ENCODE measurements around the gene EPB42. TPM values are rescaled to one million over a fixed set of nuclear protein-coding genes. Genes with fewer than 3 reads are reported as not detected.

EPB42 gene
- total RNA-seq, 1 experiment from 2014 or later: not detected

DNA sequence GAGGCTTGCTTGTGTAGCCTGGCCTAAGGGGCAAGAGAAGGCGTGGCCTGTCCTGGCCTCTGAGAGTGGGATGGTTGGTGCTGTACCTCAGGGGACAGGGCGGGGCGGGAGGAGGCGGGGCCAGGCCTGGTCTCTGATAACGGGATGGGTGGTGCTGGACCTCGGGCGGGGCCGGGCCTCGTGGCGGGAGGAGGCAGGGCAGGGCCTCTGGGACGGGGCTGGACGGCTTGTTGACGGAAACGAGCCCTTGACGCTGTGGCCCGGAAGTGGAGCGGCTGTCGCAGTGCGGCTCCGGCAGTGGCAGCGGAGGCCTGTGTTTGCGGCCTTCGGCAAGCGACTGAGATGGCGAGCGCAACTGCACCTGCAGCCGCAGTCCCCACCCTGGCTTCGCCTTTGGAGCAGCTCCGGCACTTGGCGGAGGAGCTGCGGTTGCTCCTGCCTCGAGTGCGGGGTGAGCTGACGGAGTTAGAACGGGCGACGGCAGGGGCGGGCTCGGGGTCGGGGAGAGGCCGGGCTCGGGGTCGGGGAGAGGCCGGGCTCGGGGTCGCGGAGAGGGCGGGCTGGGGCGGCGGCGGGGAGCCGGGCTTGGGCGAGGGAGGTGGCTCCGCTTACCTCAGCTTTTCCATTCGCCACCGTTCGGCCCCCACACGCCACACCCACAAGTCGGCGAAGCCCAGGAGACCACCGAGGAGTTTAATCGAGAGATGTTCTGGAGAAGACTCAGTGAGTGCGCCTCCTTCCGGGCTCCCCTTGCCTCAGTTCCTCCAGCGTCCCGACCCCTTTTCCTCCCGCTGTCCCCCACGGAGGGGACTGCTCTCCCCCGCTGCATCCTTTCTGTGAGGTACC is 35.4 kb downstream of the EPB42 start, which contains the start of gene CCNDBP1:
CCNDBP1 (plus strand) TSS at position 247 of the 846 bp plus-strand sequence; CDS start at position 343, 96 bp downstream.
- ATAC-seq (peak; percentile 93), DNase-seq (peak; percentile 91)
- Histone ChIP-seq H3K4me1 (ENCODE audit: insufficient read depth, low read length) (peaks cover 24% of the 10 kb centered on the region), H3K4me3 (ENCODE audit: low read length) (peak within 1 kb of the TSS; percentile 92), H3K27me3 (ENCODE audit: low read length) (no peaks in the 10 kb centered on the region), H3K27ac (ENCODE audit: low read length) (peak within 1 kb of the TSS; percentile 41), H3K4me2 (ENCODE audit: low read length) (peak within 1 kb of the TSS; percentile 96), H3K9me2 (replicated peaks; ENCODE audit: low read length) (no peaks in the 10 kb centered on the region), H3K79me2 (ENCODE audit: low read length) (peaks cover 6% of the 10 kb centered on the region; the same call in 1 of the 2 replicates), H2AFZ (ENCODE audit: low read length) (peak within 1 kb of the TSS; percentile 85), H3K36me3 (ENCODE audit: low read depth, low read length) (no peaks in the 10 kb centered on the region; the same call in 1 of the 2 replicates), H3K9me3 (ENCODE audit: low read length) (no peaks in the 10 kb centered on the region), H3K9ac (ENCODE audit: low read length) (peak within 1 kb of the TSS; percentile 62), H4K20me1 (ENCODE audit: low read length) (no peaks in the 10 kb centered on the region), H3F3A (ENCODE audit: low read length, unreplicated experiment) (no peaks in the 10 kb centered on the region)
- no TSS peak for BruUV-seq (replicated peaks)
- intact Hi-C loops (cut with micrococcal nuclease): loop anchor here (2.0 to 10.0 kb wide), 3 partner anchors 51 to 481 kb away; partner anchors contain the start of gene UBR1
- TF ChIP-seq EZH2phosphoT487 (IDR thresholded peaks at IDR 0.05; ENCODE audit: borderline replicate concordance, low read length) (no peak), CTCF (conservative IDR thresholded peaks at IDR 0.05; ENCODE audit: low read depth, low read length) (peak; percentile 47)
- ChIA-PET CTCF (interaction anchor here (0.6 to 0.7 kb wide), 2 partner anchors 16 to 42 kb away, joined by 5 to 14 read pairs; no protein-coding TSS in a partner anchor), POLR2A (ENCODE audit: unreplicated experiment) (no interaction called here)

DNA sequence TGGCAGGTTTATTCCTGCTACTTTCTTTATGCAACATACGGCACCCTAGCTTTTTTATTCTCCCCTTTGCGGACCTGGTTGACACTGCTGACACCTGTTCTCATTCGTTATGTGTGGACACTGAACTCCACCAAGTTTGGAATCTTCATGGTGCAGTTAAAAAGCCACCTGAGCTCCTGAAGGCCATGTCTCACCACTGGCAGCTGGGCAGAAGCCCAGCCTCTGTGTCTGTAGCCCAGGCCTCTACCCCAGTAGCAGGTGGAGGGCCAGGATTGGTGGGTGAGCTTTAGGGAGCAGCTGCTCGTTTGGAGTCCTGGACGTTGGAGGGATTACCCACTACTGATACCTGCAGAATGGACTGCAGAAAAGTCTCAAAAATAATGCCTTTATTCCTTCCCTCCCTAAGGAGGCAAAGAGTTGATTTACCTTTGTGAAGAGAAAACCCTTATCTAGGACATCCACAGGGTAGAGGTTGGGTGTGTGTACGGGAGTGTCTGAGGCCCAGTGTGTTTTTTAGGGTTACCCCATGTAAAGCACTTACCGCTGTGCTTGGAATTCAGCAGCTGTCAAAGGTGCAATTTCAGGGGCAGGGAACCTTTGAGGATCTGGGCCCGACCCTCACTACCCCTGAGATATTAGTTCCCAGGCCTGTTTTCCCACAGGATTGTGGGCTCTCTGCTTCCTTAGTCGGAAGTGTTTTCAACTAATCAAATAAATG is 36.3 kb downstream of the EPB42 start:
- H3K79me2 ChIP-seq (ENCODE audit: low read length): peaks cover 6% of the 10 kb centered on the region; the same call in 1 of the 2 replicates
- peaks cover 24% of the 10 kb centered on the region for H3K4me1 ChIP-seq (ENCODE audit: insufficient read depth, low read length)
- ATAC-seq: no peak
- peak overlapping the region; percentile 35 for H3K27ac ChIP-seq (ENCODE audit: low read length)
- no peaks in the 10 kb centered on the region for H4K20me1 ChIP-seq (ENCODE audit: low read length)
- H3K9me3 ChIP-seq (ENCODE audit: low read length): no peaks in the 10 kb centered on the region
- no peaks in the 10 kb centered on the region; the same call in 1 of the 2 replicates for H3K36me3 ChIP-seq (ENCODE audit: low read depth, low read length)
- intact Hi-C loops (cut with micrococcal nuclease): loop anchor here (10.0 kb wide), 2 partner anchors 80 to 480 kb away; partner anchors contain the start of gene UBR1
- H3K4me3 ChIP-seq (ENCODE audit: low read length): peak overlapping the region; percentile 92; the same call in 1 of the 2 replicates
- POLR2A ChIA-PET (ENCODE audit: unreplicated experiment): interaction anchor here (0.7 kb wide), 1 partner anchor 17 kb away, joined by 4 read pairs; no protein-coding TSS in a partner anchor
- no peak for DNase-seq
- BruUV-seq (replicated peaks): no TSS peak
- no peak for TF ChIP-seq EZH2phosphoT487 (IDR thresholded peaks at IDR 0.05; ENCODE audit: borderline replicate concordance, low read length)
- TF ChIP-seq EZH2 (IDR thresholded peaks at IDR 0.05; ENCODE audit: low read length, unreplicated experiment): no peak
- no peak for TF ChIP-seq CTCF (conservative IDR thresholded peaks at IDR 0.05; ENCODE audit: low read depth, low read length)
- H3K27me3 ChIP-seq (ENCODE audit: low read length): no peaks in the 10 kb centered on the region
- H2AFZ ChIP-seq (ENCODE audit: low read length): peak overlapping the region; percentile 85
- H3K9ac ChIP-seq (ENCODE audit: low read length): no peak overlapping the region
- H3K4me2 ChIP-seq (ENCODE audit: low read length): peak overlapping the region; percentile 96
- CTCF ChIA-PET: interaction anchor here (0.6 kb wide), 1 partner anchor 15 kb away, joined by 5 read pairs; no protein-coding TSS in a partner anchor
- no peaks in the 10 kb centered on the region for H3F3A ChIP-seq (ENCODE audit: low read length, unreplicated experiment)
- no peaks in the 10 kb centered on the region for H3K9me2 ChIP-seq (replicated peaks; ENCODE audit: low read length)

Measured in PC-3 (cell line).